ENCODE data around the gene CATSPERD.

The CATSPERD gene

DNA sequence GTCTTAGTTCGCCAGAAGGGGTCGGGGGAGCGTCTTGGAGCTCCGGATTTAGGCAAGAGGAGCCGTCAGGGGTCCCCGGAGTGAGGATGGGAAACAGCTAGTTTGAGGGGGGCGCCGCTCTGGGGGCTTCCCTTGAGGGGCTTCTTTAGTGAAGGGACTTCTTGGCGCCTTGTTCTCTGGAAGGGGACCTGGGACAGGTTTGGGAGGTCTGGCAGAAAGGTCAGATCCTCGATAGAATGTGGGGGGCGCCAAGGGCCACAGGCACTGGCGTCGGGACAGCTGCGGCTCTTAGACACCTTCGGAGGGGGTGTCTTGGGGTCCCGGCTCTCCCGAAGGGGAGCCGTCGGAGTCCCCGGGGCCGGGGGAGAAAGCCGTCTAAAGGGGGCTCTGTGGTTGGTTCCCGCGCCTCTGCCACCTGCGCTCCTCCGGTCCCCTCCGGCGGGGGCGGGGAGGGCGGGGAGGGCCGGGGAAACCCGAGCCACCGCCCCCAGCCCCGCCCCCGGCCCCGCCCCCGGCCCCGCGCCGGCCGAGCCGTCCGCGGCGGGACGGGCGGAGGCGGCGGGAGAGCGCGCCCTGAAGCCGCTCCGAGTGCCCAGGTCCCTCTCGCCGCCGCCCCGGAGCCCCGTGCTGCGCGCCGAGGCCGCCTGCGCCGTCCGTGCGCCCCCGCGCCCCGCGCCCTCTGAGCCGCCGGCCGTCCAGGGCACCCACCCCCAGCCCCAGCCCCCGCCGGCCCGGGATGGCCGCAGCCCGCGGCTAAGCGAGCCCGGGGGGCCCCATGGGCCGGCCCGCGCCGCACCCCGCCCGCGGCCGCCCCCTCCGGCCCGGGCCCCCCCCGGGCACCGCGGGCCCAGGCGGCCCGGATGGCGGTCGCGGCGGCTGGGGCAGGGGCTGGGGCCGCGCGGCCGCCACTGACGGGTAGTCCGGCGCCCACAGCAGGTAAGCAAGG lies 84.4 kb downstream of the CATSPERD start, which contains the start of gene NRTN:
Gene NRTN, plus strand, starts transcription at position 552 of the 946 bp plus-strand sequence. CDS start 19,099 bp downstream, outside the sequence.
- DNase-seq (ENCODE audit: low read depth in 2 of 3, low spot score in 1 of 3): no peak

DNA sequence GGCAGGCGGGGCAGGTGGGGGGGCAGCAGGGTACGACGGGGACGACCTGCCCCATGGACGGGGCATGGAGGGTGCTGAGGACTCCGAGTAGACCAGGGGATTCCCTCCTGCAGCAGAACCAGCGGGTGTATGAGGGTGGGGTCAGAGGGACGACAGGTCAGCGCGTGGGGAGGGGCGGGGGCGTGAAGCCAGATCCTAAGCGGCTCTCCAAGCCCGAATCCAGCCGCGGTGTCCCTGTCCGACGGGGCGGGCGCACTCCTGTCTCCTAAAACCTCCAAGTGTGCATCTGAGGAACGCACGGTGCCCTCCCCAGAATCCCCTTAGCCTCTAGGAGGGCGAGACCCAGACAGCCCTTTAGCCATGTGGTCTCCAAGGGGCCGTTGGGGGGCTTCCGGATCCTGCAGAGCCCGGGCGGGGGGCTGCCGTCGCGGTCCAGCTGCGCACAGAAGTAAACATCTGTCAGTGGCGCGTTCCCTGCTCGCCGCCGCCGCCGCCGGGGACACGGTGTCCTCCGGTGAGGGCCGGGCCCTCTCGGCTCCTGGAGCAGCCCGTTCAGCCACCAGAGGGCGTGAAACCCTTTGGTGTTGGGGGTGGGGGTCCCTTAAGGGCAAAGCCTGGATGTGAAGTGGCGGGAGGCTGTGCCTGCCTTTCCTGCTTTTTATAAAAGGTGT lies 85.2 kb downstream of the CATSPERD start:
- DNase-seq (ENCODE audit: low read depth in 2 of 3, low spot score in 1 of 3): peak in 2 of 3 donors; percentile 41 to 54

DNA sequence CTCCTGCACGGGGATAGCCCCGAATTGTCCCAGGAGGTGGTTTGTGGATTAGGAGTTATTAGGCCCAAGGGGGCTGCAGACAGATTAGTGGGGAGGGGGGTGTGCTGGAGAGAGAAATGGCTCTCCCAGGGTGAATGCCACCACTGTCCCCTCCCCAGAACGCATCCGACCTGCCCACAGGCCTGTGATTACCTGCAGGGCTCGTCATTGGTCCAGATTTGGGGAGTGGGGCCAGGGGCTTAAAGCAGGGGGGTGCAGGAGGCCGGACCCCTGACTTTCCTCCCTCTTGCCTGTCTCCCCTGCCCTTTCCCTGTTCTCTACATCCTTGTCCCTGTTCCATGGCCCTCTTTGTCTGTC lies 85.7 kb downstream of the CATSPERD start:
- no peak for DNase-seq (ENCODE audit: low read depth in 2 of 3, low spot score in 1 of 3)

DNA sequence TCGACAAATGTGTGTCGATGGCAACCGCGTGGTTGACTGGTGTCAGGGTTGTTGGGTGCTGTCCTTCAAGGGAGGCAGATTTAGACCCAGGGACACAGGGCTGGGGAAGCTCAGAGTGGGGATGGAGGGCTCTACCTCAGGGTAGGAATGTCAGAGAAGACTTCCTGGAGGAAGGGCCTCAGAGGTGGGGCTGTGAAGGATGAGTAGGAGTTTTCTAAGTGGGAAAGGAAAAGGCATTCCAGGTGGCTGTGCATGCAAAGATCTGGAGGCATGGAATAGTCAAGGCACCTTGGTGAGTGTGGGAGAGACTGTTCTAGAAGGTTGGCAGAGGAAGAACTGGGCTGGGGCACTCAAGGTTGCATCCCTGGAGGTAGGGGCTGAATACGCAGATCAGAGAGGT lies 86.5 kb downstream of the CATSPERD start:
- no peak for DNase-seq (ENCODE audit: low read depth in 2 of 3, low spot score in 1 of 3)

DNA sequence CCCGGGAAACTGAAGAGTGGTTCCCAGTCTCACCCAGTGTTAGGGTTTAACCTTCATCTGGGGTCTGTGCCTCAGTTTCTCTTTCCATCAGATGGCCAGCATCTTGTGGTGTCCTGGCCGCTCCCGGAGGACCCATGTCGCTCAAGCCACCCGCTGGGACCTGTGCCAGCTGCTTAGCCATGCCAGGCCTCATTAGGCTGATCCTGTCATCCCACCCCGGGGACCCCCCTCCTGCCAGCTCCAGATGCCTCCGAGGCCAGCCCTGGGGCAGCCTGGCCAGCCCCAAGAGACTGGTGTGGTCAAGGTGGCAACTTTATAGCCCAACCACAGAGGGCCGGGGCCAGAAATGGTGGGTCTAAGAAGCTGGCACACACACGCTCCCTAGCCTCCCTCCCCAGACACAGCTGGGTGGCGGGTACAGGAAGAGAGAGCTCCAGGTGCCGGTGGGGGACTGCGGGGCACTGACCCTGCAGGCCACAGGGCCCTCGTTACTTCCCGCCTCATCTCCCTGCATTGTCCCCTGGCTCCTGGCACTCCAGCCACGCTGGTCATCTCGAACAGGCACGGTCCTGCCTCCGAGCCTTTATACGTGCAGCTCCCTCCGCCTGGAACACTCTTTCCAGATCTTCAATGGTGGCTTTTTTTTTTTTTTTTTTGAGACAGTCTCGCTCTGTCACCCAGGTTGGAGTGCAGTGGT lies 87.8 kb downstream of the CATSPERD start:
- no peak for DNase-seq (ENCODE audit: low read depth in 2 of 3, low spot score in 1 of 3)

DNA sequence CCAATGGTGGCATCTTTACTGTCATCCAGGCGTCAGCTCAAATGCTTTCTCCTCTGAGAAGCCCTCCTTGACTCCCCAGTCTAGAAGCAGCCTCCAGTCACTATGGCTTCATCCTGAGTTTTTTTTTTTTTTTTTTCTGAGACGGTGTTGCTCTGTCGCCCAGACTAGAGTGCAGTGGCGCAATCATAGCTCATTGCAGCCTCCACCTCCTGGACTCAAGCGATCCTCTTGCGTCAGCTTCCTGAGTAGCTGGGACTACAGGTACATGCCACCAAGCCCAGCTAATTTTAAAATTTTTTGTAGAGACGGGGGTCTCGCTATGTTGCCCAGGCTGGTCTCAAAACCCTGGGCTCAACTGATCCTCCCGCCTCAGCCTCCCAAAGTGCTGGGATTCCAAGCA lies 88.6 kb downstream of the CATSPERD start:
- no peak for DNase-seq (ENCODE audit: low read depth in 2 of 3, low spot score in 1 of 3)

DNA sequence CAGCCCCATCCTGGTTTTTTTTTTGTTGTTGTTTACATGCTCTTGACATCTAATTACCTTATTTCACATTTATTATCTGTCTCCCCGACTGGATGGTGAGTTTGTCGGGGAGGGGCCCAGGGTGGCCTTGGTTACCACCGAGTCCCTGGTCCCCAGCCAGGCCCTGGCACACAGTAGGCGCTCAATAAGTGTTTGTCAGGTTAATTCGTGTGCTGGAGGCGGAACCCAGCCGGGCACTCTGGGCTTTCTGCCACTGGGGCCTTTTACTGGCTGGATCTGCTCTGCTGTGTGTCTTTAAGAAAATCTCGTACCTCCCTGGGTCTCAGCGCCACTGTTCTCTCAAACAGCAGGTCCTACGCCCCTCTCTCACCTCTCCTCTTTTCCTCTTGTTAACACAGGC lies 89.0 kb downstream of the CATSPERD start:
- no peak for DNase-seq (ENCODE audit: low read depth in 2 of 3, low spot score in 1 of 3)

DNA sequence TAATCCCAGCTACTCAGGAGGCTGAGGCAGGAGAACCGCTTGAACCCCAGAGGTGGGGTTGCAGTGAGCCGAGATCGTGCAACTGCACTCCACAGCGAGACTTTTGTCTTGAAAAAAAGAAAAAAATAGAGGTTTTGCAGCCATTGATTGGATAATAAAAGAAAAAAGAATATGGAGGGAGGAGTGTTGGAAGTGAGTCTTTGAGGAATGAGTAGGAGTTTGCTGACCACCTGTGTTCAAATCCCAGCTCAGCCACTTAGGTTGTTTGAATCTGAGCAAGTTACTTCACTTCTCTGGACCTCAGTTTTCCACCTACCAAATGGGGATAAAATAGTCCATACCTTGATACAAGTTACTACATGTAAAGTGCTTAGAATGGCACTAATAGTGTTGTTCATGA lies 90.7 kb downstream of the CATSPERD start:
- DNase-seq (ENCODE audit: low read depth in 2 of 3, low spot score in 1 of 3): no peak

DNA sequence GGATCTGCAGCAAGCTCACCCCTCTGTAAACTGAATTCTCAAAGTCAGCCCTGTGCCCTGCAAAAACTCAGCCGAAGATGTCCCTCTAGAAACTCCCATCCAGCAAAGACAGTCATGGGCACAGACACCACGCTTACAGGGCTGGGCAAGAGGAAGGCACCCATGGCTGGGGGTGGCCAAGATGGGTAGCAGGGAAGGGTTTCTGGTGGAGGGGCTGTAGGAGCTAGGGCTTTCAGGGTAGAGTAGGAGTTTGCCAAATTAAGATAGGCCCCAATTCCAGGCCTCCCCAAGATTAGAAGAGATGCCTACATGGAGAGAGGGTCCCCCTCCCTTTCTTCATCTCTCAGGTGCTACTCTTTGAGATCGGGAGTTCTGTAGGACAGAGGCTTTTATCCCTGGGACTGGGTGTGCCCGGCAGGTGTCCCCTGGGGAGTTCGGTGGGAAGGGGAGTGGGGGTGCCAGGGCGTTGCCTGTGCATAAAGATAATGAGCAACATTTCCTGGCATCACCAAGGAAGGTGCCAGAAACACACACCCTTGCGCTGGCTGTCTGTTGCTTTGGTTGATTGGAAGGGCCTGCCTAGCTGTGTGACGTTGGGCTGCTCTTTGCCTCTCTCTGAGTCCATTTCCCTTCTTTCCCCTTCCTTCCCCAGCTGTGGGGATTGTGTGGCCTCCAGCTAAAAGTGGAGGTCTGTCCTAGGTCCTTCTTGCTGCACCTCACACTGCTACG lies 93.8 kb downstream of the CATSPERD start:
- DNase-seq (ENCODE audit: low read depth in 2 of 3, low spot score in 1 of 3): no peak

DNA sequence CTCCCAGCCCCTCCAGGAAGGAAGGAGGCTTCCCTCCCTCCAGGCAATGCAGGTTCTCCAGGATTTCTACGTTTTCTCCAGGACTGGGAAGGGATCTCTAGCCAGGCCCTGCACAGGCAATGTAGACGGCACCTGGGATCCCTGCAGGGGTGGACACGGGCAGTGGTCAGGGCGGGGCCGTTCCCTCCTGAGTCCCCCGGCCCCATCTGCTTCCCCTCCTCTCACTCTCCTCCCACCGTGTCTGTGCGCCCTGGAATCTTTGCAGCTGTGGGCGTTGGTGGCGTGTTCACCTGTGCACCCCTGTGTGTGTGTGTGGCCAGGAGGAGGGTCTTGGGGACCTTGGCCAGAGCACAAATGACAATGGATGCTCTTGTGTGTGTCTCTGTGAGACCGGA lies 94.4 kb downstream of the CATSPERD start:
- DNase-seq (ENCODE audit: low read depth in 2 of 3, low spot score in 1 of 3): no peak

DNA sequence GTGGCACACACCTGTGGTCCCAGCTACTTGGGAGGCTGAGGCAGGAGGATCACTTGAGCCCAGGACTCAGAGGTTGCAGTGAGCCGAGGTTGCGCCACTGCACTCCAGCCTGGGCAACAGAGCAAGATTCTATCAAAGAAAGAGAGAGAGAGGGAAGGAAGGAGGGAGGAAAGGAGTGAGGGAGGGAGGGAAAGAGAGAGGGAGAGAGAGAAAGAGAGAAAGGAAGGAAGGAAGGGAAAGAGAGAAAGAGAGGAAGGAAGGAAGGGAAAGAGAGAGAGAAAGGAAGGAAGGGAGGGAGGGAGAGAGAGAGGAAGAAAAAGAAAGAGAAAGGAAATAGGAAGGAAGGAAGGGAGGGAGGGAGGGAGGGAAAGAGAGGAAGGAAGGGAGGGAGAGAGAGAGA lies 96.8 kb downstream of the CATSPERD start:
- no peak for DNase-seq (ENCODE audit: low read depth in 2 of 3, low spot score in 1 of 3)

DNA sequence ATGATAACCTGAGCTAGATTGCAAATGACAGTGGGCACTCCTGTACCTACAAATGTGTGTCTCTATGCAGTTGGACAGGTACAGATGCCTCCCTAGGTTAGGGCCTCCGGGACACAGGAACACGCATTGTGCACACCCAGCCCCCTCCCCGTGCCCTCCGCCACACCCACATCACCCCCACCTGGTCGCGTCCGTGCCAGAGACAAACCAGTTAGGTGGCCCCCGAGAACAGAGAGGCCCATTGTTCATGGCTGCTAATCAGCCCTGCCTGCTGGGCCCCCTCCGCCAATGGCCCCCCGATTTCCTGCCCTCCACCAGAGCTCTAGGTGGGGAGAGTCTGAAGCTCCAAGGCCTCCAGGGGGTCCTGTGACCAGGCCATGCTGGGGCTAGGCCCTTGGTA lies 98.2 kb downstream of the CATSPERD start:
- DNase-seq (ENCODE audit: low read depth in 2 of 3, low spot score in 1 of 3): no peak

DNA sequence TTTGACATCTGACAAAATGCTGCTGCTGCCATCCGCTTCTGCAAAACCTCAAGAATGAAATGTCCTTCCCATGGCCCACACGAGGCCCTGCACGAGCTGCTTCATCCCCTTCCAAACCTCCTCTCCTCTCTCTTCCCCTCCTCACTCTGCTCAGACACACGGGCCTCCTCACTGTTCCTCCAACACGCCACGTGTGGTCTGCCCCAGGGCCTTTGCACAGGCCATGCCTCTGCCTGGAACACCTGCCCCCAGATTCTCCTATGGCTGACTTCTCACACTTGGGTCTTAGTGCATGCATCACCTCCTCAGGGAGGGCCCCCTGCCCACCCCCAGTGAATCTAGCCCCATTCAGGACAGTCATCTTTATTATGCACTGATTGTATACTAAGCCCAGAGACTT lies 100.3 kb downstream of the CATSPERD start:
- no peak for DNase-seq (ENCODE audit: low read depth in 2 of 3, low spot score in 1 of 3)

DNA sequence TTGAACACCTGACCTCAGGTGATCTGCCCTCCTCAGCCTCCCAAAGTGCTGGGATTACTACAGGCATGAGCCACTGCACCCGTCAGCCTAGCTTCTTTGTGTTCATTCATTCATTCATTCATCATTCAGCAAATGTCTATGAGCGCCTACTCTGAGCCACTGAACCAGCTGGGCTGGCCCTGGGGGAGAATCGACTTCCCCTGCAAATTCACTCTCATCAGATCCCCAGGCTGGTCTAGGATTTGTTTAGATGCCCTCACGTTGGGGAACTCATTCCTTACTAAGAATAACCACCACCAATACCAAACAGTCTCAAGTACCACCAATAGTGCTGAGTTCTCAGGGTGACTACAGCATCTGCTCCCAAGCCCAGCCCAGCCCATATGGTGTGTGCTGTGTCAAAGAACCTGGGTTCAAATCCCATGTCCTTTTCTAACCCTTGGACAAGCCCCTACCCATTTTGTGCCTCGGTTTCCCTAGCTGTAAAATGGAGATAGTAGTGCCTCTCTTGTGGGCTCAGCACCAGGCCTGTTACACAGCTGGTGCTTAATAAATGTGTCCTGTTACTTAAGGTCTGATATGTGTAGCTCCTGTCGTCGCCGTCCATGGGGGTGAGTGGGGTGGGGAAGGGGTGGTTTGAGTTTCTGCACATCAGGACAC lies 101.2 kb downstream of the CATSPERD start:
- no peak for DNase-seq (ENCODE audit: low read depth in 2 of 3, low spot score in 1 of 3)

DNA sequence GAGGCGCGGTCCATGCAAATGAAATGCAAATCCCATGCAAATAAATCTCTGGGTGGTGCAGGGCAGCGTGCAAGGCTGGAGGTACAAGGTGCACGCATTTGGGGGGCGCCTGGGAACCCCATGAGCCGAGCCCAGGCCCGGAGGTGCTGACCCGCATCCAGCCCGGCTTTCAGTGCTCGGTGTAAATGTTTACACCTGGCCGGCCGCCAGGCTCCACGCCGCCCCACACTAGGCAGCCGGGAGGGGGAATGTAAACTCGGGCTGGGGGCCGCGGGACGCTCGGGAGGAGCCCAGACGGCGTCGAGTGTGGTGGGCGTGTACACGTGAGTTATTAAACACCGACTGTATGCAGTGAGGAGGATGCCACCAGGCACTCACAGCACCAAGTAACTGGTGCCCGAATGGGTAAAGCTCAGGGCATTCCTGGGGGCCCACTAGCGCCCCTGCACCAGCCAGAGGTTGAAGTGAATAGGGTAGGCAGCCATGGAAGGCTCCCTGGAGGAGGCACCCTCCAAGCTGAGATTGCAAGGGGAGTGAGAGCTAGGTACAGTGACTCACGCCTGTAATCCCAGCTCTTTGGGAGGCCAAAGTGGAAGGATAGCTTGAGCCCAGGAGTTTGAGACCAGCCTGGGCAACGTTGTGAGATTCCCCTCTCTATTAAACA lies 101.9 kb downstream of the CATSPERD start:
- no peak for DNase-seq (ENCODE audit: low read depth in 2 of 3, low spot score in 1 of 3)

DNA sequence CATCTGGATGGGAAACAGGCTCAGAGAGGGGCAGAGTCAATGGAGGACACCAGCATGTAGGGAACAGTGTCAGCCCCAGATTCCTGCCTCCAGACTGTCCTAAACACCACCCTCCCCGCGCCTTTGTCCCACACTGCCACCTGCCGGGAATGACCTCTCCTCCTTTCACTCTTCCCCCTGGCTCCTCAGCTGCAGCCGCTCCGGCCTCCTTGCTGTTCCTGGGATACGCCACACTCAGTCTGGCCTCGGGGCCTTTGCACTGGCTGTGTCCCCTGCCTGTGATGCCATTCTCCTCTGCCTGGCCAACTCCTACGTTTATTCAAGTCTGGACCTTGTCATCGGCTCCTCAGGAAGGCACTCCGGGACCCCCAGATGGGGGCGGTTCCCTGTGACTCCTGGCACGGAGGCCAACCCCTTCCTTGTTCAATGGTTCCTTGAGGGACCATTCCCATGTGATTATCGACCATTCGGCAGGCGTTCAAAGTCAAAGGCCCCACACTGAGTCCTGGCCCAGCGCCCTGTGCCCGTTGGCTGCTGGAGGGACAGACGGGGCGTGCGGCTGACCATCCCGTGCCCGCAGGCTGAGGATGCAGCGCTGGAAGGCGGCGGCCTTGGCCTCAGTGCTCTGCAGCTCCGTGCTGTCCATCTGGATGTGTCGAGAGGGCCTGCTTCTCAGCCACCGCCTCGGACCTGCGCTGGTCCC lies 103.3 kb downstream of the CATSPERD start:
- no peak for DNase-seq (ENCODE audit: low read depth in 2 of 3, low spot score in 1 of 3)

DNA sequence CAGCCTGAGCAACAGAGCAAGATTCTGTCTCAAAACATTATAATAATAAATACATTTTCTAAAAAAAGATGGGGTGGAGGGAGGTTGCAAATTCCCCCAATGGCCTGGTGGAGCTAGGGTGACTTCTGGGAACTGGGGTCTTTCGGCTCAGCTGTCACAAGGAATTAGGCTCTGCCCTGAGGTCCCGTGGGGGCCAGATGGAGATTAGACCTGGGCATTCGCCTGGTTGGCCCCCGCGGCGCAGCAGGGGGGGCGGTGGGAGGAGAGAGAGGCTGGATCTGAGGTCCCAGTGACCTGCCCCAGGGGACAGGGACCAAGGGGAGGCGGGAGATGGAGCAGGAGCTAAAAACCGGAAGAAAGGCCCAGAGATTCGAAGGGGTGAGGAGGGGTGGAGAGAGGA lies 104.3 kb downstream of the CATSPERD start:
- DNase-seq (ENCODE audit: low read depth in 2 of 3, low spot score in 1 of 3): no peak

DNA sequence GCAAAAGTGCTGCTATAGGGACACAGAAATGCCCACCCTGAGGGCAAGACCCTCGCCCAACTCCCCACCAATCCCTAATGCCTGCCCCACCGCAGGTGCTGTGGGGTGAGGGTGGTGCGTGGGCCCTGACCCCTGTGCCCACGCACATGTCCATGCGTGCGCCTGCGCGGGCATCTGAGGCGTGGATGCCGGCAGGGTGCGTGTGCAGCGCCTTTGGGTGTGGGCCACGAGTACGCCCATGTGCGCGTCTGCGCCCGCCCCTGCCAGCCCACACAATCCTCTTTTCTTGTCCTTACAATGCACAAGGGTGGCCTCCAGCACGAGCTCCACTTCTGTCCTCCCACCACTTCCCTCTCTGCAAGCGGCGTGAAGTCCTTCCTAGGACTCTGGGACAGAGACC lies 104.7 kb downstream of the CATSPERD start:
- DNase-seq (ENCODE audit: low read depth in 2 of 3, low spot score in 1 of 3): no peak

DNA sequence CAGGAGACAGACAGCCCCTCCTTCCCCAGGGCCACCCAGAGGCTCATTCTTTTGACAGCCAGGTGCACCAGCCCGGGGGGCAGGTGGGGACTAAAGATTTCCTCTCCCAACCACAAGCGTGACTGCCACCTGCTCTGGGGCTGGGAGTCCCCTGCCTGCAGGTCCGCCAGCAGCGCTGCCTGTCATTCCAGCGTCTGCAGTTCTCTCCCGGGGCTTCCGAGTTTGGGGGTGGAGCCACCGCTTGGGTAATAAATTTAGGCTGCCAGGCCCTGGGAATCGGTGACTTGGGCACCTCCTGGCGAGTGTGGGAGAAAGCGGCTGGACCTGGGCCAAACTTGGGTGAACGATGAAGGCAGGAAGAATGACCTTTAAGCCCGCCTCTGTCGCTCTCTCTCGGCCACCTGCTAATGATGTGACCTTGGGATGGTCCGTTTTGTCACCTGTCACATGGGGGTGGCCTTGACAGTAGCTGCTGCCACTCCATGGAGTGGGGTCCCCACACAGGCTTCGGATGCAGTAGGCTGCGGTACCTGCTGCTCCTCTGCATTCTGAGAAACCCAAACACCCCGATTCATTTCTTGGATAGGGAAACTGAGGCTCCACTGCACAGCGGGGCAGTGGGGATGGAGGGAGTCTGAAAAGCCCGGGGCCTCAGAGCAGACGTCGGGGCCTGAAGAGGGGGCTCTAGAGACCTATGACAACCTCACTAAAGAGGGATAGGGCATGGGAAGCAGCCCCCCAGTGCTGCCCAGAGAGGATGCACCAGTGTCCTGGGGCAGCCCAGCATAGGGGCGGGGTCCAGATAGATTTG lies 106.3 kb downstream of the CATSPERD start:
- DNase-seq (ENCODE audit: low read depth in 2 of 3, low spot score in 1 of 3): no peak
